ENCODE measurements around the gene GNGT2.

- no peak for TF ChIP-seq EZH2 (IDR thresholded peaks at IDR 0.05; ENCODE audit: insufficient read depth, poor library complexity, severe bottlenecking)
- no peak for TF ChIP-seq EZH2phosphoT487 (IDR thresholded peaks at IDR 0.05; ENCODE audit: insufficient read depth, low read depth)
These were observed 24.2 kb upstream of the GNGT2 start for GRCh38 chr17:49234509-49235080.
